PC-3 (cell line): ENCODE data around the gene FGFBP2. TPM values are rescaled to one million over a fixed set of nuclear protein-coding genes. Genes with fewer than 3 reads are reported as not detected.
"Not testable (repeated sequence)": the region's sequence is repeated elsewhere in the genome, so short reads cannot be mapped to it uniquely, and the experiment has no call there.

Experiments used
- ATAC-seq: fragments of 200-7000 bp; cut with Tn5 transposase; 2 replicates; pipeline ENCODE4 v1.9.1; 2020; ENCODE audit warnings: mild to moderate bottlenecking, moderate library complexity
- BruUV-seq: library from RNA; stranded (reverse); fragments of 400-500 nt; replicated peaks from 2 replicates; lab custom pipeline; 2021; lab: Mats Ljungman, UMichigan
- CTCF ChIA-PET: fragments of 300-600 bp; sonication (Branson Sonifier 250); formaldehyde crosslinking; loops from one replicate; lab custom pipeline; 2022; ENCODE audit warnings: antibody characterized with exemption; lab: Charles Lee
- POLR2A ChIA-PET: fragments of 300-600 bp; sonication (Branson Sonifier 250); formaldehyde crosslinking; loops from one replicate; lab custom pipeline; 2022; ENCODE audit warnings: antibody characterized with exemption; ENCODE audit not compliant: unreplicated experiment; lab: Charles Lee
- DNase-seq: peaks from one replicate; pipeline ENCODE4 v3.0.0-alpha.2; 2015
- H2AFZ ChIP-seq: fragments of 300-600 bp; sonication (generic); 2 replicates; pipeline ENCODE4 v1.6.0; 2016; ENCODE audit warnings: antibody characterized with exemption, low read length
- H3F3A ChIP-seq: fragments of 300-600 bp; sonication (generic); one replicate; pipeline ENCODE4 v1.6.0; 2017; ENCODE audit warnings: antibody characterized with exemption, low read length, control low read depth, mild to moderate bottlenecking; ENCODE audit not compliant: unreplicated experiment
- H3K27ac ChIP-seq: fragments of 300-600 bp; sonication (generic); 2 replicates; pipeline ENCODE4 v1.5.1; 2016; ENCODE audit warnings: mild to moderate bottlenecking, low read length
- H3K27me3 ChIP-seq: fragments of 300-600 bp; sonication (generic); 2 replicates; pipeline ENCODE4 v1.6.1; 2016; ENCODE audit warnings: low read length, mixed read lengths
- H3K36me3 ChIP-seq: fragments of 300-600 bp; sonication (generic); 2 replicates; pipeline ENCODE4 v1.6.1; 2016; ENCODE audit warnings: low read depth, mixed run types, low read length, mixed read lengths
- H3K4me1 ChIP-seq: fragments of 300-600 bp; sonication (generic); 2 replicates; pipeline ENCODE4 v1.5.1; 2016; ENCODE audit warnings: low read length; ENCODE audit not compliant: insufficient read depth
- H3K4me2 ChIP-seq: fragments of 300-600 bp; sonication (generic); 2 replicates; pipeline ENCODE4 v1.6.0; 2016; ENCODE audit warnings: low read length
- H3K4me3 ChIP-seq: fragments of 300-600 bp; sonication (generic); 2 replicates; pipeline ENCODE4 v1.5.1; 2016; ENCODE audit warnings: mild to moderate bottlenecking, low read length, mixed read lengths
- H3K79me2 ChIP-seq: fragments of 300-600 bp; sonication (generic); 2 replicates; pipeline ENCODE4 v1.6.1; 2017; ENCODE audit warnings: low read length, mixed read lengths
- H3K9ac ChIP-seq: fragments of 300-600 bp; sonication (generic); 2 replicates; pipeline ENCODE4 v1.6.0; 2016; ENCODE audit warnings: mild to moderate bottlenecking, low read length
- H3K9me2 ChIP-seq: fragments of 300-600 bp; sonication (generic); replicated peaks from 2 replicates; pipeline ENCODE4 v1.6.1; 2016; ENCODE audit warnings: mixed run types, low read length, mixed read lengths
- H3K9me3 ChIP-seq: fragments of 300-600 bp; sonication (generic); 2 replicates; pipeline ENCODE4 v1.6.1; 2016; ENCODE audit warnings: low read length, mixed read lengths
- H4K20me1 ChIP-seq: fragments of 300-600 bp; sonication (generic); 2 replicates; pipeline ENCODE4 v1.6.1; 2016; ENCODE audit warnings: low read length, mixed read lengths
- CTCF ChIP-seq: fragments of 300-600 bp; sonication (generic); conservative IDR thresholded peaks from 2 replicates; pipeline ENCODE4 v1.5.1; 2017; ENCODE audit warnings: antibody characterized with exemption, low read depth, mild to moderate bottlenecking, low read length
- EZH2 ChIP-seq: fragments of 300-600 bp; sonication (generic); IDR thresholded peaks from one replicate; pipeline ENCODE4 v1.6.1; 2017; ENCODE audit warnings: antibody characterized with exemption, mild to moderate bottlenecking, low read length; ENCODE audit not compliant: unreplicated experiment
- EZH2phosphoT487 ChIP-seq: fragments of 300-600 bp; sonication (generic); IDR thresholded peaks from 2 replicates; pipeline ENCODE4 v1.6.1; 2018; ENCODE audit warnings: mild to moderate bottlenecking, antibody characterized with exemption, low read length, borderline replicate concordance
- intact Hi-C: fragments of 100-400 bp; cut with micrococcal nuclease; formaldehyde crosslinking; loops from 2 replicates; pipeline ENCODE4 v1.9.0; 2023
- total RNA-seq: library from RNA; depleted of rRNA; stranded (reverse); fragments of >200 nt; gene quantifications from 2 replicates; pipeline ENCODE4 v1.2.3, GENCODE V29; 2014

Gene FGFBP2
- total RNA-seq, 1 experiment from 2014 or later, result not detected

DNA sequence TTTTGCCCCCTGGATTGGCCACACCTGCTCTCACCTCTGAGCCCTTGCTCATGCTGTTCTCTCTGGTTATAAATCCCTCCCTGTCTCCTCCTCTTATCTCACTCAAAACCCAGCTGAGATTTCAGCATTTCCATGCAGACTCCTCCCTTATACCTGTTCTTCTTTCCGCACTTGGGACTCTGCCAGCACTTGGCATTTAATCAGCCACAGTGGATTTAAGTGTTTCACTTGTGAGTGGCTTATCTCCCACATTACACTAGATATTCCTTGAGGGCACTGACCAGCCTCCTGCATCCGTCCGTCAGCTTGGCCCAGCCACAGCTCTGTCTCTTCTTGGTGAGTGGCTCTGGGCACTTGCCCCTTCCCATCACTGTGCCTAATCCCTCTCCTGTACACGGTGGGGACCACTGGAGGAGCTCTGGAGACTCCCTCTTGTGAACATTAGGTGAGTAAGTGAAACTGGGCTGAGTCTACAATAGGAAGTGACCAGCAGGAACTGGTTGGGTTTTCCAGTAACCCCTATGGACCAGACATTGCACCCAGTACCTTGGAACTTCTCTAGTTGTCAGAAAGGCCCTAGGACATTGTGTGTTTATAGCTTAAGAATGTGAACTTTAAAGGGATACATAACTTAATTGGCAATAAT, 44.4 kb downstream of the FGFBP2 start:
- TF ChIP-seq EZH2 (no peak), EZH2phosphoT487 (no peak), CTCF (no peak)
- H4K20me1 ChIP-seq, result no peaks in the 10 kb centered on the region
- ChIA-PET POLR2A (no interaction called here), CTCF (no interaction called here)
- peak overlapping the region; percentile 53 for H3K4me2 ChIP-seq
- H3K27me3 ChIP-seq, result no peaks in the 10 kb centered on the region
- H3K9me3 ChIP-seq, result peaks cover 5% of the 10 kb centered on the region; the same call in 1 of the 2 replicates
- no peaks in the 10 kb centered on the region for H3K79me2 ChIP-seq
- intact Hi-C loops, result no loop called here
- peak overlapping the region; percentile 99 for H3K27ac ChIP-seq
- H3K9ac ChIP-seq, result peak overlapping the region; percentile 88
- no peaks in the 10 kb centered on the region for H3K9me2 ChIP-seq
- BruUV-seq, result no TSS peak
- 0 out of 2 replicates have a peak overlapping the region, but pooled peaks have one; percentile 9 for H2AFZ ChIP-seq
- peaks cover 68% of the 10 kb centered on the region for H3K4me1 ChIP-seq
- H3F3A ChIP-seq, result peaks cover 6% of the 10 kb centered on the region
- H3K36me3 ChIP-seq, result no peaks in the 10 kb centered on the region
- H3K4me3 ChIP-seq, result no peak overlapping the region
- DNase-seq, result peak; percentile 79
- no peak for ATAC-seq

GRCh38 chr4:15917297-15917696, 45.7 kb downstream of the FGFBP2 start:
- intact Hi-C loops, result no loop called here
- POLR2A ChIA-PET, result interaction anchor here (0.6 kb wide), 1 partner anchor 10 kb away, joined by 3 read pairs; no protein-coding TSS in a partner anchor
- H3K36me3 ChIP-seq, result no peaks in the 10 kb centered on the region

GRCh38 chr4:15916358-15916757, 46.6 kb downstream of the FGFBP2 start:
- BruUV-seq, CTCF ChIA-PET, H3K4me3 ChIP-seq, H3K27me3 ChIP-seq, H3K27ac ChIP-seq, H3K36me3 ChIP-seq, ATAC-seq, POLR2A ChIA-PET, H3K9ac ChIP-seq, H2AFZ ChIP-seq, H3K9me3 ChIP-seq, H3K79me2 ChIP-seq, H3K4me2 ChIP-seq, H4K20me1 ChIP-seq, intact Hi-C loops, H3K9me2 ChIP-seq, DNase-seq: not testable (repeated sequence)
- Histone ChIP-seq H3K4me1 (peaks cover 75% of the 10 kb centered on the region), H3F3A (peaks cover 15% of the 10 kb centered on the region)

More at GRCh38 chr4:15917297-15917696, 45.7 kb downstream of the FGFBP2 start:
- Histone ChIP-seq H3K9ac (no peak overlapping the region), H4K20me1 (no peaks in the 10 kb centered on the region), H2AFZ (no peak overlapping the region), H3F3A (peaks cover 15% of the 10 kb centered on the region), H3K79me2 (no peaks in the 10 kb centered on the region), H3K4me3 (no peak overlapping the region), H3K27ac (peak overlapping the region; percentile 99), H3K4me2 (no peak overlapping the region), H3K9me3 (peaks cover 5% of the 10 kb centered on the region; the same call in 1 of the 2 replicates), H3K27me3 (no peaks in the 10 kb centered on the region), H3K9me2 (no peaks in the 10 kb centered on the region), H3K4me1 (peaks cover 78% of the 10 kb centered on the region)
- no peak for ATAC-seq
- no TSS peak for BruUV-seq
- TF ChIP-seq CTCF, result no peak
- CTCF ChIA-PET, result no interaction called here
- DNase-seq, result no peak
